DND-41 (cell line): ENCODE measurements around the gene PCK2.

Experiments used
- ATAC-seq: fragments of 200-7000 bp; cut with Tn5 transposase; 3 replicates; pipeline ENCODE4 v1.9.1; 2021; ENCODE audit warnings: low read depth; ENCODE audit not compliant: insufficient read depth
- DNase-seq: peaks from one replicate; pipeline ENCODE4 v3.0.0-alpha.2; 2020
- H2AFZ ChIP-seq: 2 replicates; pipeline ENCODE4 v1.6.0; 2012; ENCODE audit warnings: low read depth, low read length
- H3K27ac ChIP-seq: 2 replicates; pipeline ENCODE4 v1.5.1; 2012; ENCODE audit warnings: low read length, inconsistent platforms
- H3K27me3 ChIP-seq: fragments of 200-600 bp; sonication (generic); 2 replicates; pipeline ENCODE4 v1.6.0; 2012; ENCODE audit warnings: low read length, mild to moderate bottlenecking, inconsistent platforms; ENCODE audit not compliant: insufficient read depth, poor library complexity
- H3K36me3 ChIP-seq: 2 replicates; pipeline ENCODE4 v1.5.1; 2012; ENCODE audit warnings: low read length, inconsistent platforms; ENCODE audit not compliant: insufficient read depth
- H3K4me1 ChIP-seq: 2 replicates; pipeline ENCODE4 v1.5.1; 2012; ENCODE audit warnings: mild to moderate bottlenecking, low read length; ENCODE audit not compliant: insufficient read depth
- H3K4me2 ChIP-seq: 2 replicates; pipeline ENCODE4 v1.6.0; 2012; ENCODE audit warnings: mild to moderate bottlenecking, moderate library complexity, low read length, inconsistent platforms; ENCODE audit not compliant: insufficient read depth
- H3K4me3 ChIP-seq, 2 experiments: fragments of 200-600 bp in 1 of 2; shearing (Covaris generic) in 1 of 2; 2 replicates each; pipeline ENCODE4 v1.5.1; 2012 to 2016; ENCODE audit warnings: inconsistent platforms in 2 of 2, low read length in 2 of 2, mild to moderate bottlenecking in 2 of 2, low read depth in 1 of 2, moderate library complexity in 1 of 2
- H3K79me2 ChIP-seq: 2 replicates; pipeline ENCODE4 v1.6.0; 2012; ENCODE audit warnings: low read length, inconsistent platforms; ENCODE audit not compliant: insufficient read depth
- H3K9ac ChIP-seq: 2 replicates; pipeline ENCODE4 v1.6.0; 2012; ENCODE audit warnings: low read depth, mild to moderate bottlenecking, inconsistent platforms, low read length, moderate library complexity
- H3K9me3 ChIP-seq: 2 replicates; pipeline ENCODE4 v1.5.1; 2012; ENCODE audit warnings: low read length, moderate library complexity, mild to moderate bottlenecking, inconsistent platforms; ENCODE audit not compliant: insufficient read depth, severe bottlenecking
- H4K20me1 ChIP-seq: 2 replicates; pipeline ENCODE4 v1.6.0; 2012; ENCODE audit warnings: low read length; ENCODE audit not compliant: insufficient read depth
- EZH2 ChIP-seq: IDR thresholded peaks from 3 replicates; pipeline ENCODE4 v1.6.1; 2012; ENCODE audit warnings: borderline replicate concordance, low read depth, mild to moderate bottlenecking, moderate library complexity, low read length, inconsistent platforms; ENCODE audit not compliant: severe bottlenecking
- TF ChIP-seq, protein P1 (sequence below): IDR thresholded peaks from 2 replicates; pipeline ENCODE4 v1.5.1; 2012; ENCODE audit warnings: borderline replicate concordance, low read length, moderate library complexity, mild to moderate bottlenecking; ENCODE audit not compliant: poor library complexity, severe bottlenecking; ENCODE audit errors: extremely low read depth

PCK2 gene

DNA sequence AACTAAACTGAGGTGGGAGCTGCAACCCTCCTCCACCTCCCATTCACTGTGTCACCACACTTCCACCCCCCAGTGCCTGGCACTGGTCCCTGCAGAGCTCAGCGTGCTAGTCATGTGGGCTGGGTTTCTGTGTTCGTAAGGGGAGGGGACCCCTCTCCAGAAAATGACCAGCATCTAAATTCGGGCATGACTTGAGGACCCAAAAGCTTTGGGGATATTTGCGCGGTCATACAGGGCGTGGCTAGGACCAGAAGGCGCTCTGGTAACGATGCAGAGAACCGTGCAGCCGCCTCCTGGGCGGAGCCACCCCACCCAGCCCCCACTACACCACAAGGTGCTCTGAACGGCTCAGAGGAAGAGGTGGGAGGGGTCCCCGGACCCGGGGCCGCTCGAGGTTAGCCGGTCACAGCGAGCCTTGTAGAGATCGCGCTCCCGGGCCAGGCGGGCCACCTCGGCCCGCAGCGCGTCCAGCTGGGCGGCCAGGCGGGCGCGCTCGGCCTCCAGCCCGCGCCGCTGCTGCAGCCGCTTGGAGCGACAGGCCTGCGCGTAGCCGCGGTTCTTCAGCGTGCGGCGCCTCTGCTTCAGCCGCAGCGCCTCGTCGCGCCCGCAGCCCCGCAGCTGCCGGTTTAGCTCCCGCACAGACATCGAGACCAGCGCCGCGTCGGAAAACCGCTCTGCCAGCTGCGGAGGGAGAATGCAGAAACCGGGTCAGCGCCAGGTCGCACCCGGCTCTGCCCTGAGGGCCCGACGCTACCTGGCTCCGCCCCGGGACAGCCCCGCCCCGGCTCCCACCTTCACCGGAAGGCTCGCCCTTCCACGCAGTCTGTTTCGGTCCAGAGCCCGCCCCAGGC, 13.0 kb upstream of the PCK2 start:
- Histone ChIP-seq H2AFZ (peak overlapping the region; percentile 56), H3K9ac (peak overlapping the region; percentile 44; the same call in 1 of the 2 replicates), H4K20me1 (peaks cover 14% of the 10 kb centered on the region), H3K4me3 (peak overlapping the region in 1 of 2 experiments; percentile 54; a peak in 2 of 4 replicates), H3K79me2 (no peaks in the 10 kb centered on the region), H3K9me3 (no peaks in the 10 kb centered on the region), H3K27ac (no peak overlapping the region), H3K4me1 (peaks cover 15% of the 10 kb centered on the region), H3K36me3 (no peaks in the 10 kb centered on the region), H3K27me3 (peaks cover 31% of the 10 kb centered on the region), H3K4me2 (peak overlapping the region; percentile 79)
- peak; percentile 89 for ATAC-seq
- peak; percentile 88 for TF ChIP-seq EZH2
- TF ChIP-seq, protein P1, sequence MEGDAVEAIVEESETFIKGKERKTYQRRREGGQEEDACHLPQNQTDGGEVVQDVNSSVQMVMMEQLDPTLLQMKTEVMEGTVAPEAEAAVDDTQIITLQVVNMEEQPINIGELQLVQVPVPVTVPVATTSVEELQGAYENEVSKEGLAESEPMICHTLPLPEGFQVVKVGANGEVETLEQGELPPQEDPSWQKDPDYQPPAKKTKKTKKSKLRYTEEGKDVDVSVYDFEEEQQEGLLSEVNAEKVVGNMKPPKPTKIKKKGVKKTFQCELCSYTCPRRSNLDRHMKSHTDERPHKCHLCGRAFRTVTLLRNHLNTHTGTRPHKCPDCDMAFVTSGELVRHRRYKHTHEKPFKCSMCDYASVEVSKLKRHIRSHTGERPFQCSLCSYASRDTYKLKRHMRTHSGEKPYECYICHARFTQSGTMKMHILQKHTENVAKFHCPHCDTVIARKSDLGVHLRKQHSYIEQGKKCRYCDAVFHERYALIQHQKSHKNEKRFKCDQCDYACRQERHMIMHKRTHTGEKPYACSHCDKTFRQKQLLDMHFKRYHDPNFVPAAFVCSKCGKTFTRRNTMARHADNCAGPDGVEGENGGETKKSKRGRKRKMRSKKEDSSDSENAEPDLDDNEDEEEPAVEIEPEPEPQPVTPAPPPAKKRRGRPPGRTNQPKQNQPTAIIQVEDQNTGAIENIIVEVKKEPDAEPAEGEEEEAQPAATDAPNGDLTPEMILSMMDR, result peak; percentile 30
- peak; percentile 72 for DNase-seq

DNA sequence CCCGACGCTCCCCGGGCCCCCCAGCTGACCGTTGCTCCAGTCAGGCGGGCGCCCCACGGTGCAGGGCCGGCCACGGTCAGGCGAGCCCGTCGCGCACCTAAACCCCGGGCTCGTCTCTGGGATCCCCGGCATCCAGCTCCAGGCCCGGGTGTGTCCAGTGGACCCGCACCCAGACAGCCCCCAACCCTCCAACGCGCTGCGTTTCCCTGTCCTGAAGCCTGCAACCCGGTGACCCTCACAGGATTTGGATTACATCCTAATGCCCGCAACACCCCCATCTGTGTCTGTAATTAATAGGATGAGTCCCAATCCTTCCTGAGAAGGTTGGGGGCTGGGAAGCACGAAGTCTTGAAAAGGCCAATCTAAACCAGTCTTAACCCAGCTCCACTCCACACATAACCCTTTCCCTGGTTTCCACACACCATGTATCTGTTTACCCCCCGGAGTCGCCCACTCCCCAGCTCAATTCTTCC, 12.3 kb upstream of the PCK2 start:
- H3K4me1 ChIP-seq, result peaks cover 15% of the 10 kb centered on the region
- no peak overlapping the region for H2AFZ ChIP-seq
- H3K4me2 ChIP-seq, result peak overlapping the region; percentile 79
- no peaks in the 10 kb centered on the region for H3K9me3 ChIP-seq
- DNase-seq (no peak), ATAC-seq (no peak)
- peak overlapping the region; percentile 44; the same call in 1 of the 2 replicates for H3K9ac ChIP-seq
- peaks cover 14% of the 10 kb centered on the region for H4K20me1 ChIP-seq
- H3K4me3 ChIP-seq, result no peak overlapping the region
- TF ChIP-seq, protein P1, result no peak
- no peak for TF ChIP-seq EZH2
- H3K27me3 ChIP-seq, result peaks cover 31% of the 10 kb centered on the region
- H3K27ac ChIP-seq, result no peak overlapping the region
- no peaks in the 10 kb centered on the region for H3K36me3 ChIP-seq
- no peaks in the 10 kb centered on the region for H3K79me2 ChIP-seq

DNA sequence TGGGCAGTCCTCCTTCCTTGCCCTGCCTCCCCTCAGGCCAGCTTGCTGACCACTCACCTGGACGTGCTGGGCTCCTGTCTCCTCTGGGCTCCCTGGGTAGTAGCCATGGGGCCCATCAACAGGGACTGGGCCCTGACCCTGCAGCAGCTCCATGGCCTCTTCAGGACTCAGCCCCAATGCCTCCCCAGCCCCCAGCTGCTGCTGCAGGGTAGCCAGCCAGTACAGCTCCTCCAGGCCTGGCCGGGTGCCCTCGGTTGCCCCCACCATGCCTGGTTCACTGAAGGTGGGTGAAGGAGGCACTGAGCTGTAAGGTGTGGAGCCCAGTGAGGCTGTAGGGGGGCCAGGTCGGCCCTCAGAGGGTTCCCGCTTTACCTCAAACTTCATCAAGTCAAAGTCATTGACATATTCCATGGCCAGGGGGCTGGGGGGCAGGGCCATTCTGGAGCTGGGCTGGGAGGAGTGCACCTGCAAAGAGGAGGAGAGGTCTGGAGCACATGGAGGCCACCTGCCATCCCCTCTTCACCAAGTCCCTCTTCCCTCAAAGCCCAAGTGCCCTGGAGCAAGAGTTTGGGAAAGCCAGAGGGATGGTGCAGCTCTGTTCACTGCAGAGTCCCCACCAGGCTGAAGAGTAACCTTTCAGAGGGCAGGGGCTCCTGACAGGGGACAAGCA, 11.6 kb upstream of the PCK2 start:
- TF ChIP-seq, protein P1, result no peak
- no peak for TF ChIP-seq EZH2
- H3K4me2 ChIP-seq, result no peak overlapping the region
- ATAC-seq (no peak), DNase-seq (no peak)
- H3K4me3 ChIP-seq, result no peak overlapping the region
- no peaks in the 10 kb centered on the region for H3K36me3 ChIP-seq
- H3K79me2 ChIP-seq, result no peaks in the 10 kb centered on the region
- H4K20me1 ChIP-seq, result peaks cover 14% of the 10 kb centered on the region
- peaks cover 31% of the 10 kb centered on the region for H3K27me3 ChIP-seq
- no peak overlapping the region for H2AFZ ChIP-seq
- H3K27ac ChIP-seq, result no peak overlapping the region
- no peaks in the 10 kb centered on the region for H3K9me3 ChIP-seq
- H3K9ac ChIP-seq, result no peak overlapping the region
- peaks cover 15% of the 10 kb centered on the region for H3K4me1 ChIP-seq
